Stimulated activated naive CD8-positive, alpha-beta T cell treated with anti-CD3 and anti-CD28 coated beads, Interleukin-15, Interleukin-2, amounts not matched to agents 100 ng/mL and 50 ng/mL, for 24 hours (primary cell): ENCODE measurements around the gene BAIAP2.

ENCODE experiments used
- H3K27ac Mint-ChIP-seq: one replicate; pipeline ENCODE4 v1.8.0; 2021; ENCODE audit warnings: mild to moderate bottlenecking, mixed read lengths
- H3K27me3 Mint-ChIP-seq: one replicate; pipeline ENCODE4 v1.8.0; 2021; ENCODE audit warnings: mixed read lengths
- H3K36me3 Mint-ChIP-seq: one replicate; pipeline ENCODE4 v1.8.0; 2021; ENCODE audit warnings: low read depth, mixed read lengths
- H3K4me1 Mint-ChIP-seq: one replicate; pipeline ENCODE4 v1.8.0; 2021; ENCODE audit warnings: low read depth, mixed read lengths
- H3K4me3 Mint-ChIP-seq: one replicate; pipeline ENCODE4 v1.8.0; 2021; ENCODE audit warnings: mild to moderate bottlenecking, mixed read lengths
- H3K9me3 Mint-ChIP-seq: one replicate; pipeline ENCODE4 v1.8.0; 2021; ENCODE audit warnings: mixed read lengths

The BAIAP2 gene

GRCh38 chr17:80998118-80998747, 36.7 kb upstream of the BAIAP2 start:
- H3K36me3 Mint-ChIP-seq, result peaks cover 7% of the 10 kb centered on the region
- H3K27ac Mint-ChIP-seq, result no peak overlapping the region
- H3K27me3 Mint-ChIP-seq, result peaks cover 11% of the 10 kb centered on the region
- H3K9me3 Mint-ChIP-seq, result no peaks in the 10 kb centered on the region
- H3K4me3 Mint-ChIP-seq, result no peak overlapping the region
- H3K4me1 Mint-ChIP-seq, result peaks cover 12% of the 10 kb centered on the region

- peaks cover 13% of the 10 kb centered on the region for H3K4me1 Mint-ChIP-seq
- no peak overlapping the region for H3K4me3 Mint-ChIP-seq
- no peaks in the 10 kb centered on the region for H3K9me3 Mint-ChIP-seq
- H3K36me3 Mint-ChIP-seq, result peaks cover 7% of the 10 kb centered on the region
- peaks cover 17% of the 10 kb centered on the region for H3K27me3 Mint-ChIP-seq
- H3K27ac Mint-ChIP-seq, result no peak overlapping the region
Measured at GRCh38 chr17:80998748-80999535, 36.0 kb upstream of the BAIAP2 start.

- Mint-ChIP-seq H3K27ac (no peak overlapping the region), H3K4me3 (no peak overlapping the region), H3K36me3 (peaks cover 7% of the 10 kb centered on the region), H3K27me3 (peaks cover 20% of the 10 kb centered on the region), H3K9me3 (no peaks in the 10 kb centered on the region), H3K4me1 (peaks cover 17% of the 10 kb centered on the region)
Measured at GRCh38 chr17:80999536-81000333, 35.2 kb upstream of the BAIAP2 start.

- Mint-ChIP-seq H3K4me1 (peaks cover 19% of the 10 kb centered on the region), H3K9me3 (no peaks in the 10 kb centered on the region), H3K36me3 (peaks cover 7% of the 10 kb centered on the region), H3K4me3 (no peak overlapping the region), H3K27me3 (peaks cover 23% of the 10 kb centered on the region), H3K27ac (no peak overlapping the region)
Measured at GRCh38 chr17:81000334-81000630, 34.7 kb upstream of the BAIAP2 start.

- Mint-ChIP-seq H3K9me3 (no peaks in the 10 kb centered on the region), H3K27ac (no peak overlapping the region), H3K4me1 (peaks cover 19% of the 10 kb centered on the region), H3K4me3 (no peak overlapping the region), H3K36me3 (peaks cover 7% of the 10 kb centered on the region), H3K27me3 (peaks cover 23% of the 10 kb centered on the region)
Measured at GRCh38 chr17:81000631-81001357, 34.2 kb upstream of the BAIAP2 start.

- Mint-ChIP-seq H3K27me3 (peaks cover 34% of the 10 kb centered on the region), H3K36me3 (peaks cover 7% of the 10 kb centered on the region), H3K4me3 (no peak overlapping the region), H3K9me3 (no peaks in the 10 kb centered on the region), H3K4me1 (peaks cover 19% of the 10 kb centered on the region), H3K27ac (no peak overlapping the region)
Measured at GRCh38 chr17:81002013-81002384, 33.0 kb upstream of the BAIAP2 start.

GRCh38 chr17:81002409-81003361, 32.3 kb upstream of the BAIAP2 start:
- Mint-ChIP-seq H3K36me3 (peaks cover 7% of the 10 kb centered on the region), H3K27ac (no peak overlapping the region), H3K27me3 (peaks cover 34% of the 10 kb centered on the region), H3K9me3 (no peaks in the 10 kb centered on the region), H3K4me1 (peaks cover 19% of the 10 kb centered on the region), H3K4me3 (no peak overlapping the region)

- H3K4me1 Mint-ChIP-seq, result peaks cover 19% of the 10 kb centered on the region
- H3K4me3 Mint-ChIP-seq, result no peak overlapping the region
- peaks cover 4% of the 10 kb centered on the region for H3K36me3 Mint-ChIP-seq
- no peaks in the 10 kb centered on the region for H3K9me3 Mint-ChIP-seq
- H3K27ac Mint-ChIP-seq, result no peak overlapping the region
- peaks cover 34% of the 10 kb centered on the region for H3K27me3 Mint-ChIP-seq
Measured at GRCh38 chr17:81003711-81004475, 31.1 kb upstream of the BAIAP2 start.

GRCh38 chr17:81006891-81007290, 28.1 kb upstream of the BAIAP2 start:
- Mint-ChIP-seq H3K4me3 (no peak overlapping the region), H3K27me3 (peaks cover 34% of the 10 kb centered on the region), H3K36me3 (peaks cover 3% of the 10 kb centered on the region), H3K9me3 (peaks cover 7% of the 10 kb centered on the region), H3K4me1 (peaks cover 19% of the 10 kb centered on the region), H3K27ac (no peak overlapping the region)

GRCh38 chr17:81008140-81008539, 26.8 kb upstream of the BAIAP2 start:
- Mint-ChIP-seq H3K9me3 (peaks cover 7% of the 10 kb centered on the region), H3K4me1 (peaks cover 13% of the 10 kb centered on the region), H3K27ac (no peak overlapping the region), H3K36me3 (peaks cover 3% of the 10 kb centered on the region), H3K27me3 (peaks cover 24% of the 10 kb centered on the region), H3K4me3 (no peak overlapping the region)

- Mint-ChIP-seq H3K4me1 (peaks cover 6% of the 10 kb centered on the region), H3K9me3 (peaks cover 7% of the 10 kb centered on the region), H3K4me3 (no peak overlapping the region), H3K27ac (no peak overlapping the region), H3K27me3 (peaks cover 17% of the 10 kb centered on the region), H3K36me3 (peaks cover 3% of the 10 kb centered on the region)
Measured at GRCh38 chr17:81009136-81009535, 25.8 kb upstream of the BAIAP2 start.

- Mint-ChIP-seq H3K36me3 (peaks cover 3% of the 10 kb centered on the region), H3K27ac (no peak overlapping the region), H3K4me3 (no peak overlapping the region), H3K27me3 (peaks cover 10% of the 10 kb centered on the region), H3K4me1 (no peaks in the 10 kb centered on the region), H3K9me3 (peaks cover 11% of the 10 kb centered on the region)
Measured at GRCh38 chr17:81010935-81011334, 24.0 kb upstream of the BAIAP2 start.

- Mint-ChIP-seq H3K4me1 (no peaks in the 10 kb centered on the region), H3K27me3 (peaks cover under 1% of the 10 kb centered on the region), H3K9me3 (peaks cover 15% of the 10 kb centered on the region), H3K4me3 (no peak overlapping the region), H3K27ac (no peak overlapping the region), H3K36me3 (peaks cover 3% of the 10 kb centered on the region)
Measured at GRCh38 chr17:81011951-81012350, 23.0 kb upstream of the BAIAP2 start.
